ENCODE data around the gene RMND1.
"Not testable (repeated sequence)": the region's sequence is repeated elsewhere in the genome, so short reads cannot be mapped to it uniquely, and the experiment has no call there.

RMND1 gene

DNA sequence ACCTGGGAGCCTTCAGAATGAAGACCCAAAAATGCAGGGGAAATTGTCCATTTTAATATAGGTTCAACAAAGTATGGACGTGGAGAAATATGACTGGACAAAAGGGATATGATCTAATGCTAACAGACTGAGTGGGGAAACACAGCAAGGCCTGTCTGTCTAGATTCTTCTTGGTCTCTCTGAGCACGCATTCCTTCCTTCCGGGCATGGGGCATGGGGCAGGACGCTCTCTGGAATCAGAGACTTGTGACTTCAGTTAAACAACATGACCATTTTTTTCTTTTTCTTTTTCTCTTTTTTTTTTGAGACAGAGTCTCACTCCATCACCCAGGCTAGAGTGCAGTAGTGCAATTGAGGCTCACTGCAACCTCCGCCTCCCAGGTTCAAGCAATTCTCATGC lies 92.4 kb downstream of the RMND1 start:
- TF ChIP-seq, protein P1, sequence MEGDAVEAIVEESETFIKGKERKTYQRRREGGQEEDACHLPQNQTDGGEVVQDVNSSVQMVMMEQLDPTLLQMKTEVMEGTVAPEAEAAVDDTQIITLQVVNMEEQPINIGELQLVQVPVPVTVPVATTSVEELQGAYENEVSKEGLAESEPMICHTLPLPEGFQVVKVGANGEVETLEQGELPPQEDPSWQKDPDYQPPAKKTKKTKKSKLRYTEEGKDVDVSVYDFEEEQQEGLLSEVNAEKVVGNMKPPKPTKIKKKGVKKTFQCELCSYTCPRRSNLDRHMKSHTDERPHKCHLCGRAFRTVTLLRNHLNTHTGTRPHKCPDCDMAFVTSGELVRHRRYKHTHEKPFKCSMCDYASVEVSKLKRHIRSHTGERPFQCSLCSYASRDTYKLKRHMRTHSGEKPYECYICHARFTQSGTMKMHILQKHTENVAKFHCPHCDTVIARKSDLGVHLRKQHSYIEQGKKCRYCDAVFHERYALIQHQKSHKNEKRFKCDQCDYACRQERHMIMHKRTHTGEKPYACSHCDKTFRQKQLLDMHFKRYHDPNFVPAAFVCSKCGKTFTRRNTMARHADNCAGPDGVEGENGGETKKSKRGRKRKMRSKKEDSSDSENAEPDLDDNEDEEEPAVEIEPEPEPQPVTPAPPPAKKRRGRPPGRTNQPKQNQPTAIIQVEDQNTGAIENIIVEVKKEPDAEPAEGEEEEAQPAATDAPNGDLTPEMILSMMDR (IDR thresholded peaks at IDR 0.05; ENCODE audit: borderline replicate concordance, control extremely low read depth, extremely low read depth, insufficient read depth, missing control alignments): no peak
- in situ Hi-C loops (cut with MboI; ENCODE audit: low sequenced_read_pairs, unreplicated experiment): no loop called here
- DNase-seq (ENCODE audit: low spot score): no peak

DNA sequence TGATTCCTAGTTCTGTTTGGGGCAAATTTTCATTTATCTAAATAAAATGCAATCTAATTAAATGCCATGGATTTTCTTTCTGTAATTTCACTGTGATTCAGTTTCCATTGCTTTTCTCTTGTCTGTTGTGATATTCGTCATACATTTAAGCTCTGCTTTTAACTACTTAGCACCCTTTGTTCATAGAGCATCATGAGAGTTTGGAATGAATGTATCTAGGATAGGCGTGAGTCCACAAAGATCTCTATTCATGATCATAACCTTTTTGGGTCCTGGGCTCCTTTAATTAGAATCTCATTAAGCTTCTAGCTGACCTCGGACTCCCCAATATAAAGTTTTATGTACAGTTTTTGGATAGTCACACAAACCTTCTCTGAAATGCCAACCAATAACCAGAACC lies 93.5 kb downstream of the RMND1 start:
- no peak for DNase-seq (ENCODE audit: low spot score)
- TF ChIP-seq, protein P1 (IDR thresholded peaks at IDR 0.05; ENCODE audit: borderline replicate concordance, control extremely low read depth, extremely low read depth, insufficient read depth, missing control alignments): no peak
- in situ Hi-C loops (cut with MboI; ENCODE audit: low sequenced_read_pairs, unreplicated experiment): no loop called here

DNA sequence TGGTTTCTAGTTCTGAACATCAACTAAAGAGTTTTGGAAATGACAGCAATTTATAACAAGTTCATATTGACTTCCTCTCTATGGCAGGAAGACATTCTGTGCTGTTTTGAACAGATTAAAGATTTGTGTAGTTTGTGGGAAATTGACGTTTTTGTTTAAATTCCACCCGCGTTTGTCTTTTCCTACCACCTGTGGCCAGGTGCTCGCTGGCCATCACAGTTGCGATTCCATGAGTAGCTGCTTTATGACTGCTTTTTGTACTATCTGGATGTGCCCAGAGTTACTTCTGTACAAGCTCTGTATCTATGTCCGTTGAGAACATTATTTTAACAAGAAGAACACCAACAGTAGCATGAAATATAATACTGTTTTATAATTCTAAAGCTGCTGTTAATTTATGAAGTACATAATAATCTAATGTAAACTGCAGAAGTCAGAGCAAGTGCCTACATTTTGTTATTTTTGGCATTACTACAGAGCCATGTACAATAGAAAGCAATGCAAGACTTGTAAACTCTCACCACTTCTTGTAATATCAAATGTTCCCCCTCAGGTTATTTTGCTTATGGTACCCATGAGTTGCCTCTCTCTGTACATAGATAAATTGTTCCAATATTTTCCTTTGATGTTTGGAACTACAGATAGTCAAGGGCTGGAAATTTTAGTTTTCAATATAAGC lies 94.0 kb downstream of the RMND1 start:
- in situ Hi-C loops (cut with MboI; ENCODE audit: low sequenced_read_pairs, unreplicated experiment): no loop called here
- DNase-seq (ENCODE audit: low spot score): no peak
- TF ChIP-seq, protein P1 (IDR thresholded peaks at IDR 0.05; ENCODE audit: borderline replicate concordance, control extremely low read depth, extremely low read depth, insufficient read depth, missing control alignments): no peak

DNA sequence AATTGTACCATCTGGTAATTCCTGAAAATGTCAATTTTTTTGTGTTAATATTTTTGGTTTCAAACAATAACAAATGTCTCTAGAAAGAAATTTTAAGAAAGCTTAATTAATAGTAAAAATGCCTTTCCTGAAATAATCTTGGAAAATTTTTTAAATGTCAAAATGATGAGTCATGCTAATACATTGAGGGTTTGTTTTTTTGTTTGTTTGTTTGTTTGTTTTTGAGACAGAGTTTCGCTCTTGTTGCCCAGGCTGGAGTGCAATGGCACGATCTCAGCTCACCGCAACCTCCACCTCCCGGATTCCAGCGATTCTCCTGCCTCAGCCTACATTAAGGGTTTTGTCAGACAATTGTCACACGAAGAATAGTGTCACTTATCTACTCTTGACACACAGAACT lies 94.9 kb downstream of the RMND1 start:
- in situ Hi-C loops (cut with MboI; ENCODE audit: low sequenced_read_pairs, unreplicated experiment); DNase-seq (ENCODE audit: low spot score): not testable (repeated sequence)

Data from GM13976 (cell line).